Gastroesophageal sphincter (tissue), 4 donors: ENCODE results near the gene ST7. TPM values are rescaled to one million over a fixed set of nuclear protein-coding genes. Genes with fewer than 3 reads are reported as not detected.

ENCODE experiments used
- ATAC-seq: fragments of 150-250 bp; one replicate; pipeline ENCODE4 v1.9.1; 2016; ENCODE audit warnings: mild to moderate bottlenecking, moderate library complexity
- H3K27ac ChIP-seq, 4 donors: fragments of 200-600 bp; sonication (generic) in 3 of 4; 1 replicate in 3 of 4; 2 replicates in 1 of 4; pipeline ENCODE4 v1.5.1; 2016 to 2019
- H3K27me3 ChIP-seq: fragments of 200-600 bp; sonication (generic); one replicate; pipeline ENCODE4 v1.5.1; 2019
- H3K36me3 ChIP-seq, 2 donors: fragments of 200-600 bp; sonication (generic); one replicate each; pipeline ENCODE4 v1.5.1; 2019; ENCODE audit warnings: control low read depth in 1 of 2
- H3K4me1 ChIP-seq, 3 donors: fragments of 200-600 bp; sonication (generic); 1 replicate in 2 of 3; 2 replicates in 1 of 3; pipeline ENCODE4 v1.5.1; 2016 to 2019; ENCODE audit warnings: control low read depth in 2 of 3
- H3K4me3 ChIP-seq, 2 donors: fragments of 200-600 bp; sonication (generic); one replicate each; pipeline ENCODE4 v1.5.1; 2019; ENCODE audit warnings: mild to moderate bottlenecking in 1 of 2, moderate library complexity in 1 of 2
- H3K9me3 ChIP-seq, 3 donors: fragments of 200-600 bp; sonication (generic); one replicate each; pipeline ENCODE4 v1.5.1; 2017 to 2019; ENCODE audit warnings: control low read depth in 2 of 3
- CTCF ChIP-seq, 4 experiments: fragments of 200-600 bp in 2 of 4; fragments of 450-650 bp in 2 of 4; sonication (generic) in 1 of 4; IDR thresholded peaks; one replicate each; pipeline ENCODE4 v1.5.1; 2017 to 2019; ENCODE audit warnings: antibody characterized with exemption in 4 of 4, mild to moderate bottlenecking in 2 of 4, moderate library complexity in 2 of 4
- EP300 ChIP-seq: sonication (generic); formaldehyde crosslinking; IDR thresholded peaks from one replicate; pipeline ENCODE4 v1.6.1; 2017; ENCODE audit warnings: antibody characterized with exemption, mild to moderate bottlenecking
- POLR2A ChIP-seq, 2 donors: fragments of 450-650 bp; IDR thresholded peaks; one replicate each; pipeline ENCODE4 v1.6.1; 2017; ENCODE audit warnings: antibody characterized with exemption in 2 of 2, mild to moderate bottlenecking in 2 of 2, moderate library complexity in 1 of 2
- POLR2AphosphoS5 ChIP-seq: sonication (generic); formaldehyde crosslinking; IDR thresholded peaks from one replicate; pipeline ENCODE4 v1.6.1; 2017; ENCODE audit warnings: antibody characterized with exemption
- WGBS, 2 donors: methylation state at CpG; one replicate each; pipeline ENCODE4 v1.1.5; 2018; ENCODE audit warnings: low coverage in 1 of 2; 5-methylcytosine and 5-hydroxymethylcytosine counted together
- total RNA-seq, 4 donors: library from RNA; depleted of rRNA; stranded (reverse); fragments of >200 nt; gene quantifications; one replicate each; pipeline ENCODE4 v1.1.0, GENCODE V29; 2016

Gene ST7
- total RNA-seq, 4 donors from 2014 or later, result 19.1 to 43.9 (median 24.2) TPM

DNA sequence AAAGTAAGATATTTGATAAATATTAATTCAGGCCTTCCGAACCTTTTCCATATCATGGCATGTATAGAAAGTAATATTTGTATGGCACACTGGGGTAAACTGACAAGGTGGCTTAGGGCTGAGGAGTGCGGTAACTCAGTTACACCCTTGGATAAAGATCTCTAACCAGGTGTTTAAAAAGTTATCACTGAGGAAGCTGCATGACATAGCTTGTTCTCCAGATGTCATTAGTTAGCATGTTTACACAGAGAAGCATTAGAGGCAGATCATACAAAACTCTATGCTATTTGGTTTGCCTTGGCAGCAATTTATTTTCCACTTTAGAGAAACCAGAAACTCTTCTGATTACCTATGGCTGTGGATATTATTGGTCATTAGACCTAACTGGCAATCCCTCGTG is 118.2 kb downstream of the ST7 start:
- H3K27ac ChIP-seq, result no peak overlapping the region
- ATAC-seq, result no peak
- H3K4me3 ChIP-seq, result no peak overlapping the region
- no peak for TF ChIP-seq EP300
- no peak for TF ChIP-seq CTCF (IDR thresholded peaks at IDR 0.05)
- no peak for TF ChIP-seq POLR2AphosphoS5
- TF ChIP-seq POLR2A (IDR thresholded peaks at IDR 0.05), result no peak
- peaks cover 0 to 37% (median 10%) of the 10 kb centered on the region in 3 donors for H3K4me1 ChIP-seq
- WGBS, 2 donors, result 76 to 93% methylated on average over 3 of the region's 3 CpGs
- no peaks in the 10 kb centered on the region for H3K9me3 ChIP-seq
- H3K36me3 ChIP-seq, result no peaks in the 10 kb centered on the region
- no peaks in the 10 kb centered on the region for H3K27me3 ChIP-seq

DNA sequence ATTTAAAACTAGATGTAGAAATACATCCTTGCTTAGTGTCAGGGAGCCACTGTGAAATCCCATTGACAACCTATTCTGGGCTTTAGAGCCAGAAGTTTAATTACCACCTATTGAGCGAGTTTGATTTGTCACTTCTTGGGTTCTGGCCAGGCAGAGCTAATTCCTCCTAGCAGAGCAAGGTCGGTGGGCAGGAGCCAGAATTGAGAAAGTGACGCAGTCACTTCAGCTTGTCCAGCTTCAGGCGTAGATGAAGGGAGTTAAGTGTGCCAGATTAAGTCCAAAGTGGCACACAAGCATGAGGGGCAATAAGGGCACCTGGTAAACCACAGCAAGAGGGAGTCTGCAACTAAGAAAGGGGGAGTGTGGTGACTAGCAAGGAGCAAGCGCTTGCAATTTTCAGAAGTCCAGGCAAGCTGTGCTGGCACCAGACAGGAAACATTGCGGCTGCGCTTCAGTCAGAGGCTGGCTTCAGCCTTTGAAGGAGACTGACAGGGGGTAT is 119.4 kb downstream of the ST7 start:
- H3K9me3 ChIP-seq, result no peaks in the 10 kb centered on the region
- 51 to 88% methylated on average over 3 to 4 of the region's 7 CpGs for WGBS, 2 donors
- H3K27me3 ChIP-seq, result no peaks in the 10 kb centered on the region
- TF ChIP-seq EP300, result no peak
- no peak for TF ChIP-seq CTCF (IDR thresholded peaks at IDR 0.05)
- TF ChIP-seq POLR2A (IDR thresholded peaks at IDR 0.05), result no peak
- TF ChIP-seq POLR2AphosphoS5, result no peak
- ATAC-seq, result peak; percentile 48
- peaks cover 0 to 41% (median 10%) of the 10 kb centered on the region in 3 donors for H3K4me1 ChIP-seq
- peak overlapping the region in 2 of 4 donors; percentile 29 to 32 for H3K27ac ChIP-seq
- no peak overlapping the region for H3K4me3 ChIP-seq
- no peaks in the 10 kb centered on the region for H3K36me3 ChIP-seq

DNA sequence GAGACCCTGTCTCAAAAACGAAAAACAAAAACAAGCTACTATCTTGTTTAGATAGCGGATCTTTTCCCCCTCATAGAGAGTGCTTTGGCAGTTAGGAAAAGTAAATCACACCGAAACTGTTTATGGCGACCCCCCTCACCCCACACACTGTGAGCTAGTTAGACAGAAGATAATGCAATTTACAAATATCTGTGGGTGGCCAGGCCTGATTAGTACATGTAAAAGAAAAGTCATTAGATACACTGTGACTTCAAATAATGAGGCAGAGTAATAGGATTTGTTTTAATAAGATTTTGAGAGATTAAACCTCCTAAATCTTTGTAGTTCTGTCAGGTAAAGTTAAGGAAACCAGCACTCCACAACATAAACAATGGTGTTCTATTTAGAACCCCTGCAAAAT is 121.1 kb downstream of the ST7 start:
- peaks cover 0 to 29% (median 7%) of the 10 kb centered on the region in 3 donors for H3K4me1 ChIP-seq
- no peaks in the 10 kb centered on the region for H3K27me3 ChIP-seq
- TF ChIP-seq POLR2A (IDR thresholded peaks at IDR 0.05), result no peak
- no peak for TF ChIP-seq EP300
- no peak for TF ChIP-seq CTCF (IDR thresholded peaks at IDR 0.05)
- TF ChIP-seq POLR2AphosphoS5, result no peak
- H3K27ac ChIP-seq, result no peak overlapping the region
- 92 to 93% methylated on average over 4 of the region's 4 CpGs for WGBS, 2 donors
- no peaks in the 10 kb centered on the region for H3K9me3 ChIP-seq
- H3K4me3 ChIP-seq, result no peak overlapping the region
- no peak for ATAC-seq
- no peaks in the 10 kb centered on the region for H3K36me3 ChIP-seq

- no peaks in the 10 kb centered on the region for H3K36me3 ChIP-seq
- H3K27me3 ChIP-seq, result no peaks in the 10 kb centered on the region
- no peak overlapping the region for H3K4me3 ChIP-seq
- no peaks in the 10 kb centered on the region for H3K9me3 ChIP-seq
- peaks cover 0 to 29% (median 7%) of the 10 kb centered on the region in 3 donors for H3K4me1 ChIP-seq
- TF ChIP-seq POLR2A (IDR thresholded peaks at IDR 0.05) (no peak), EP300 (no peak), CTCF (IDR thresholded peaks at IDR 0.05) (no peak), POLR2AphosphoS5 (no peak)
- H3K27ac ChIP-seq, result no peak overlapping the region
- ATAC-seq, result no peak
- WGBS, 2 donors, result 100% methylated on average over 2 of the region's 2 CpGs
Measured at GRCh38 chr7:117075934-117076333, 122.6 kb downstream of the ST7 start.

DNA sequence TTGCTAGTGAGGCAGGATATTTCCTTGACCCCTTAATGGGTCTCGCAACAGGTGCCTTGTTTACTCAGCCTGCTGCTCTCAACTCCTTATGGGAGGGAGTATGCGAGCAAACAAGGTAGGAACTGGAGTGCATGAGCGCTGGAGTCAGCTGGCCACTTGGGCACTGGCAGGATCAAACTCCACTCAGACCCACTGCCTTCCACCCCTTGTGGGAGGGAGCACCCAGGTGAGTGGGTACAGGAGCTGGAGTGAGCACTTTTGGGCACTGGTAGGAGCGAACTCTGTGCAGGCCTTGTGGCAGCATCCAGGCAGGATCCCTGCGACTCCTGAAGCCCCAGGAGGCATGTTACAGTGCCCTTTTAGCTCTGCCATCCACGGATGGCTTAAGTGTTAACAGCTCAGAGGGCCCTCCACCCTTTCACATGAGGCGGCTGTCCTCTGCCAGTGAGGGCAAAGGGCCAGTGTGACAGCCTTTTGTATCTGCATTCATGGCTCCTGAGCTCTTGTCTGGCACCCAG is 123.2 kb downstream of the ST7 start:
- TF ChIP-seq EP300, result no peak
- TF ChIP-seq CTCF (IDR thresholded peaks at IDR 0.05), result no peak
- no peak for TF ChIP-seq POLR2A (IDR thresholded peaks at IDR 0.05)
- TF ChIP-seq POLR2AphosphoS5, result no peak
- no peaks in the 10 kb centered on the region for H3K27me3 ChIP-seq
- no peaks in the 10 kb centered on the region for H3K9me3 ChIP-seq
- H3K4me1 ChIP-seq, result peaks cover 0 to 26% (median 7%) of the 10 kb centered on the region in 3 donors
- H3K27ac ChIP-seq, result no peak overlapping the region
- 100% methylated on average over 3 of the region's 7 CpGs for WGBS, 2 donors
- ATAC-seq, result no peak
- no peak overlapping the region for H3K4me3 ChIP-seq
- H3K36me3 ChIP-seq, result no peaks in the 10 kb centered on the region
